ENCODE data around the gene SLC29A1.
"Not testable (repeated sequence)": the region's sequence is repeated elsewhere in the genome, so short reads cannot be mapped to it uniquely, and the experiment has no call there.

Gene SLC29A1

DNA sequence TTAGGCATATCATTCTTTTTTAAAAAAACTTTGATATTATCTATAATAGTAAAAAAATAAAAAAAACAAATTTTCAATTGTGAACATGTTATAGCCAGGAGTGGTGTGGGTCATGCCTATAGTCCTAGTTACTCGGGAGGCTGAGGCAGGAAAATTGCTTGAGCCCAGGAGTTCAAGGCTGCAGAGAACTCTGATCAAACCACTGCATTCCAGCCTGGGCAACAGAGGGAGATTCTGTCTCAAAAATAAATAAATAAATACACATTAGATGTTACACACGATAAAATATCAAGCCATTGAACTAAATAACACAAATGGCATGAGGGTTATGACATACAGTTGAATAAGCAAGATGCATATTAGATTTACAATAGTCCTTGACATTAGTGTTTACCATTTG lies 34.6 kb upstream of the SLC29A1 start:
- H3K4me1 Mint-ChIP-seq = peaks cover 12% of the 10 kb centered on the region
- no peaks in the 10 kb centered on the region for H3K9me3 Mint-ChIP-seq
- H3K4me3 Mint-ChIP-seq = no peak overlapping the region
- no peak overlapping the region for H3K27ac Mint-ChIP-seq
- H3K27me3 Mint-ChIP-seq = no peaks in the 10 kb centered on the region
- no peaks in the 10 kb centered on the region for H3K36me3 Mint-ChIP-seq

DNA sequence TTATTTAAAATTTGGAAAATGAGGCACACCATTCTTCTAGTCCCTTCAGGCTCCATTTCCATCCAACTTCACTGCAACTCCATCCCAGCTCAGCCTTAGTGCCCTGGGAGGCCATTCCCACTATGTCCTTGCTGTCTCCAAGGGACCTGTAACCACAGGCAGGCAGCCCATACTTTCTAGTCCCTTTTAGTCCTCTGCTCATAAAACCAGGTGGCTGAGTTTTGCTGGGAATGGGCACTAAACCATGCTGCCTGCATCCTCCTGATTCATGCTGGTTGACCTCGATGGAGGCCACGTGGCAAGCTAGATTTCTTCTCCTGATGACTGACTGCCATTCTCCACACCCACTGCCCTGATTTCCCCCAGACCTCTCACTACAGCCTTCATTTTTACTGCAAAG lies 34.1 kb upstream of the SLC29A1 start:
- no peak overlapping the region for H3K4me3 Mint-ChIP-seq
- H3K27ac Mint-ChIP-seq = no peak overlapping the region
- H3K27me3 Mint-ChIP-seq = no peaks in the 10 kb centered on the region
- no peaks in the 10 kb centered on the region for H3K36me3 Mint-ChIP-seq
- H3K4me1 Mint-ChIP-seq = peaks cover 12% of the 10 kb centered on the region
- no peaks in the 10 kb centered on the region for H3K9me3 Mint-ChIP-seq

DNA sequence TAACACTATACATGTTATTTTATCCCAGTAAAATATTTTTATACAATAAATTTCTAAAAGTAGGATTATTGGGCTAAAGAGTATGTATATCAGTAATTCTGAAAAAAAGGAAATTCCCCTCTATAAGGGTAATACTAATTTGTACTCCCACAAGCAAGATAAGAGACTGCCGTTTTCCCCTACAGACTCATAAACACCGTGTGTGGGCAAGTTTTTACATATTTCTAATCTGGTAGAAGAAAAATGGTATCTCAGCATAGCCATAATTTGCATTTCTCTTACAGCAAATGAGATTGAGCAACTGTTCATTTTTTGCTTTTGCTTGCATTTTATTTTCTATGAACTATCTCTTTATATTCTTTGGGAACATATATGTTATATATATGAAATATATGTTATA lies 32.7 kb upstream of the SLC29A1 start:
- Mint-ChIP-seq H3K4me1 (peaks cover 8% of the 10 kb centered on the region), H3K36me3 (no peaks in the 10 kb centered on the region), H3K9me3 (no peaks in the 10 kb centered on the region)

DNA sequence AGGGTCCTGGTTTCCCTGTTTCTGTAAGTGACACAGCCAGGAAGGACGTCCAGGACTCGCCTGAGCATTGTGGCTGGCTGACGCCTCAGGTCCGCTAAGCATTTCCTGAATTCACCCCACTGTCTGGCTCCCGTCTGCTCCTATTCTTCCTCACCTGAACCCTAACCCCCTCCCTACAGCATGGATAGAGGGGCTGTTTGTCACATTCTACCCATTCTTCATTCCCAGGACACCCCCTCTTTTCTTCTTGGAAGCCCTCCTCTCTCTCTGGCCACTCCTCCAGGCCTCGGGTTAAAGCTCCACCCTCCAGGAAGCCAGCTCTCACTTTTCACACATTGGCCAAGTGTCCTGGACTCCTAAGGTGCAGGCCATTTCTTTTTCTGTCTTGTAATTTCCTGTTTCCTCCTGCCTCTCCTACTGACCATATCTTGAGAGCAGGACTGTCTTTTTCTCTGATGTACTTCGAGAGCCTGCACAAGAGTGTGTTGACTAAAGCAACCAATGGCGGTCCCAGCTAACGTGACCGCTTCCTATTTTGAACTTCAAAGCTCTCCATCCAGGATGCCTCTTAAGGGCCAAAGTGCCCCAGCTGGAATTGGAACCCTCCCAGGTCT lies 30.9 kb upstream of the SLC29A1 start:
- no peaks in the 10 kb centered on the region for H3K9me3 Mint-ChIP-seq
- H3K4me1 Mint-ChIP-seq = no peaks in the 10 kb centered on the region
- H3K27me3 Mint-ChIP-seq = no peaks in the 10 kb centered on the region
- H3K36me3 Mint-ChIP-seq = no peaks in the 10 kb centered on the region
- no peak overlapping the region for H3K27ac Mint-ChIP-seq
- no peak overlapping the region for H3K4me3 Mint-ChIP-seq

More for the DNA sequence above, 32.7 kb upstream of the SLC29A1 start:
- Mint-ChIP-seq H3K27me3 (no peaks in the 10 kb centered on the region), H3K27ac (no peak overlapping the region), H3K4me3 (no peak overlapping the region)

DNA sequence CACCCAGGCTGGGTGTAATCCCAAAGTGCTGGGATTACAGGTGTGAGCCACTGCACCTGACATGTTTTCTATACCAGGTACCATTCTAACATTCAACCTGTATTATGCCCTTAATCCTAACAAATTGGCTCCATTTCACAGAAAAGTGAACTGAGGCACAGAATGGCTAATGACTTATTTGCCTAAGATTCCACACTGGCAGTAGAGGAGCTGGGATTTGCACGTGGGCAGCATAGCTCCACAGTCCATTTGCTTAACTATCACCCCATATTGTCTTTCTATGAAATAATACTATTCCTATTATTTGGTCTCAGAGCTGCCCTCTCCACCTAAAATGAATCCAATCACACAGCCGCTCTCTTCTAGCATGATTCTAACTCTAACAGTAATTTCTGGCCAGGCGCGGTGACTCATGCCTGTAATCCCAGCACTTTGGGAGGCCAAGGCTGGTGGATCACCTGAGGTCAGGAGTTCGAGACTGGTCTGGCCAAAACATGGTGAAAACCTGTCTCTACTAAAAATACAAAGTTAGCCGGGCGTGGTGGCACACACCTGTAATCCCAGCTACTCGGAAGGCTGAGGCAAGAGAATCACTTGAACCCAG lies 30.0 kb upstream of the SLC29A1 start:
- Mint-ChIP-seq H3K36me3 (no peaks in the 10 kb centered on the region), H3K4me3 (no peak overlapping the region), H3K27ac (no peak overlapping the region), H3K9me3 (no peaks in the 10 kb centered on the region), H3K27me3 (no peaks in the 10 kb centered on the region), H3K4me1 (no peaks in the 10 kb centered on the region)

DNA sequence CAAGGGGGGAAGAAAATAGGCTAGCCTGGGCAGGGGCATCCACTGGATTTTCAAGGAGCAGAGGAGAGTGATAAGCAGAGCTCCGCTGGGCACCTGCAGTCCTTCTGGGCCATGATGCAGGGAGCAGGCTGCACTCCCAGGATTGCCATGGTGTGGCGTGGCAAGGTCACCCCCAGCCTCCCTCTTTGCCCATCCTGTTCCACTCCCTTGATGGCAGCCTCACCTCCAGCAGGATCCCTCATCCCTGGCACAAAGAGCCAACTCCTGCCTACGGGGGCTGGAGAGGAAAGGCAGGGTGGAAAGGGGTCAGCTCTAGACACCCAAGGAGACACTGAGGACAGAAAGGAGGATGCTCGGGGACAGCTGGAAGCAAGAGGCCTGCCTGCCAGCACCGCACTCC lies 29.1 kb upstream of the SLC29A1 start:
- H3K27ac Mint-ChIP-seq = no peak overlapping the region
- H3K27me3 Mint-ChIP-seq = no peaks in the 10 kb centered on the region
- H3K36me3 Mint-ChIP-seq = no peaks in the 10 kb centered on the region
- H3K4me1 Mint-ChIP-seq = no peaks in the 10 kb centered on the region
- no peaks in the 10 kb centered on the region for H3K9me3 Mint-ChIP-seq
- H3K4me3 Mint-ChIP-seq = no peak overlapping the region

DNA sequence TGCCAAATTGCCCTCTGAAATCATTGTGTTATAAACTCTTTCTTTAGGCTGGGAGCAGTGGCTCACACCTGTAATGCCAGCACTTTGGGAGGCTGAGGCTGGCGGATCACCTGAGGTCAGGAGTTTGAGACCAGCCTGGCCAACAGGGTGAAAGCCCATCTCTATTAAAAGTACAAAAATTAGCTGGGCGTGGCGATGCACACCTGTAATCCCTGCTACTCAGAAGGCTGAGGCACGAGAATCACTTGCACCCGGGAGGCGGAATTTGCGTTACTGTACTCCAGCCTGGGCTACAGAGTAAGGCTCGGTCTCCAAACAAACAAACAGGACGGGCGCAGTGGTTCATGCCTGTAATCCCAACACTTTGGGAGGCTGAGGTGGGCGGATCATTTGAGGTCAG lies 27.0 kb upstream of the SLC29A1 start:
- not testable (repeated sequence) for H3K27ac Mint-ChIP-seq, H3K9me3 Mint-ChIP-seq, H3K27me3 Mint-ChIP-seq, H3K4me1 Mint-ChIP-seq, H3K4me3 Mint-ChIP-seq, H3K36me3 Mint-ChIP-seq

DNA sequence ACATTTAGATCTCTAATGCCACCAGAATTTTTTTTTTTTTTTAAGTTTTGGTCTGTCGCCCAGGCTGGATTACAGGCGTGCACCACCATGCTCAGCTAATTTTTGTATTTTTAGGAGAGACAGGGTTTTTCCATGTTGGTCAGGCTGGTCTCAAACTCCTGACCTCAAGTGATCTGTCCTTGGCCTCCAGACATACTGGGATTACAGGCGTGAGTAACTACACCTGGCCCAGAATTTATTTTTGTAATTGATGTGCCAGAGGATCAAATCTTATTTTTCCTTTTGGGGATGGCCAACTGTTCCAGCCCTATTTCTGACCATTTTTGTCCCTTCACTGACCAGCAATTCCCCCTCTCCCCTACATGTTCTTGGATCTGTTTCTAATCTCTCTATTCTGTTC lies 24.7 kb upstream of the SLC29A1 start:
- Mint-ChIP-seq H3K4me3 (no peak overlapping the region), H3K4me1 (no peaks in the 10 kb centered on the region), H3K9me3 (no peaks in the 10 kb centered on the region), H3K27ac (no peak overlapping the region), H3K36me3 (no peaks in the 10 kb centered on the region), H3K27me3 (no peaks in the 10 kb centered on the region)

DNA sequence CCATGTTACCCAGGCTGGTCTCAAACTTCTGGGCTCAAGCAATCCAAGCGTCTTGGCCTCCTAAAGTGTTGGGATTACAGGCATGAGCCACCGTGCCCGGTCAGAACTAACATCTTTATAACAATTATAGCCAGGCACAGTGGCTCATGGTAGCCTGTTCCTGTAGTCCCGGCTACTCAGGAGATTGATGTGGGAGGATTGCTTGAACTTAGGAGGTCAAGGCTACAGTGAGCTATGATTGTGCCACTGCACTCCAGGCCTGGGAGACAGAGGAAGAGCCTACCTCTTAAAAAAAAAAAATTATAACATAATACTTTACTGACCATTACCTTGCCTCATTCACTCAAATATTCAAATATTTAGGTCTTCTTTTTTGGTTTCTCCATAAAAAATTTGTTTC lies 23.5 kb upstream of the SLC29A1 start:
- no peak overlapping the region for H3K27ac Mint-ChIP-seq
- H3K27me3 Mint-ChIP-seq = no peaks in the 10 kb centered on the region
- H3K4me3 Mint-ChIP-seq = no peak overlapping the region
- H3K4me1 Mint-ChIP-seq = no peaks in the 10 kb centered on the region
- no peaks in the 10 kb centered on the region for H3K9me3 Mint-ChIP-seq
- no peaks in the 10 kb centered on the region for H3K36me3 Mint-ChIP-seq

DNA sequence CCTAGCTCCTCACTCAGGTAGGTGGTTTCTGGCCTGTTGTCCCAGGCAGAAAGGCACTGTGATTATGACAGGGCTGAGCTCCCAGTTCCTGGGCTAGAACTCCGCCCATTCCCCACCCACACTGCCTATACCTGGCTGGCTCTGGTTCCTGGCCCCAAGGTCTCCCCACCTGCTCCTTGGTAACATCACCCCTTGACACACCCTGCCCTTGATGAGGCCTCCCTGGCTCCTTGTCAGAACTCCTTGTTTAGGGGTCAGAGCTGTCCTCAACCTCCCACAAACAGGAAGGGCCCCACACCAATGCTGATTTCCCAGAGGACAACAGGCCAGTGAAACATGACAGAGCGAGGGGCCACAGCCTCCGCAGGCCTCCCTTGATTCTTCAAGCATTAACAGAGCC lies 22.2 kb upstream of the SLC29A1 start:
- no peaks in the 10 kb centered on the region for H3K27me3 Mint-ChIP-seq
- H3K36me3 Mint-ChIP-seq = no peaks in the 10 kb centered on the region
- H3K27ac Mint-ChIP-seq = no peak overlapping the region
- no peaks in the 10 kb centered on the region for H3K9me3 Mint-ChIP-seq
- H3K4me1 Mint-ChIP-seq = no peaks in the 10 kb centered on the region
- H3K4me3 Mint-ChIP-seq = no peak overlapping the region

DNA sequence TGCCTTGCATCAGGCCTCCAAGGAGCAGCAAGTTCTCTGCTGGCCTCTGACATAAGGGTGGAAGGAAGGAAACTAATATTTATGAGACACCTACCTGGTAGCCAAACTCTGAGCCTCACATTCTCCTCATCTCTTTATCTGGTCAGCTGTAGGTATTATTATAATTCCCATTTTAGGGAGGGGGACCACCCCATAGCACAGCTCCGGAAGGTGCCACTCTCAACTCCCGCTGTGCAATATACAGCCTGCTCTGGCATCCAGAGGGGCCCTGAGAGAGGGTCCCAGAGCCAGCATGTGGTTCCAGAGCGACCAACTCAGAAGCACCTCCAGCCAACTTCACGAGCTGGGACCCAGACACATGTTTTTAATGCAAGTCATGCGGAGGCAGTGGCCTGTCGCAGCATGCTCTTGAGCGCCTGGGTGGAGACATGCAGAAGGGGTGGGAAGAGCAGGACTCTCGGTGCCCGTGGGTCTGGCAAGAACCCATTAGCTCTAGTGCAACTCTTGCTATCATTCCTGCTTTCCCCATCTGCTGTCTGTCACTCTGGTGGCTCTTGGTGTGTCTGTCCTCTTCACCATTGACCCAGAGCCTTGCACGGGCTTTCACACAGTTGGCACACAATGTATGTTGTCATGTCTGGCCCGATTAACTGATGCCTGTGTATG lies 21.6 kb upstream of the SLC29A1 start:
- Mint-ChIP-seq H3K27me3 (no peaks in the 10 kb centered on the region), H3K36me3 (no peaks in the 10 kb centered on the region), H3K27ac (no peak overlapping the region), H3K9me3 (no peaks in the 10 kb centered on the region), H3K4me1 (no peaks in the 10 kb centered on the region), H3K4me3 (no peak overlapping the region)

DNA sequence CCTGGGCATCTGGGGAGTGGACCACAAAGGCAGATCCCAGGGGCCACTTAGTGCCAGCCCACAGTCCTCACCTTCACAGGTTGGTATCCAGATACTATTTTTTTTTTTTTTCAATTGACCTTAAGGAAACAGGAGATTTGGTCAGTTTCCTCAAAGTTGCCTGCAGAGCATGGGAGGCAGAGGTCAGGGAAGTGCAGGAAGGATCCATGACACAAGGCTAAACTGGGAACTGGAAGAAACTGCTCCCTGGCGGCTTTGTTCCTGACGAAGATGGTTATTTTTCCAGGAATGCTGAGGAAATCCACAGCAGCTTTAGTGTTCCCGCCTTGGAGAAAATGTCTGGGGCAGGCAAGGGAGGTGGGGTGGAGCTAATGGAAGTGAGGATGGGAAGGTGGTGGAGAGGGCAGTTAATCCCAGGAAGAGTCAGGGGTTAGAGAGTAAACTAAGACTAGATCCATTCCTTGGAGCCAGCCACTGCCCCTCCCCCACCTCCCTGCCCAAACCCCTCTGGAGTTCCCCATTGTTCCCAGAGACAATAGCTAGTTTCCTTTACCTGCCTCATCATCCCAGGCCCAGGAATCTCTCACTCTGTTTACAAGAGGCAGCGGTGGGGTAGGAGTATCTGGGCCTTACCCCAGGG lies 20.9 kb upstream of the SLC29A1 start:
- Mint-ChIP-seq H3K27ac (no peak overlapping the region), H3K4me1 (no peaks in the 10 kb centered on the region), H3K9me3 (no peaks in the 10 kb centered on the region), H3K27me3 (no peaks in the 10 kb centered on the region), H3K36me3 (no peaks in the 10 kb centered on the region), H3K4me3 (no peak overlapping the region)

DNA sequence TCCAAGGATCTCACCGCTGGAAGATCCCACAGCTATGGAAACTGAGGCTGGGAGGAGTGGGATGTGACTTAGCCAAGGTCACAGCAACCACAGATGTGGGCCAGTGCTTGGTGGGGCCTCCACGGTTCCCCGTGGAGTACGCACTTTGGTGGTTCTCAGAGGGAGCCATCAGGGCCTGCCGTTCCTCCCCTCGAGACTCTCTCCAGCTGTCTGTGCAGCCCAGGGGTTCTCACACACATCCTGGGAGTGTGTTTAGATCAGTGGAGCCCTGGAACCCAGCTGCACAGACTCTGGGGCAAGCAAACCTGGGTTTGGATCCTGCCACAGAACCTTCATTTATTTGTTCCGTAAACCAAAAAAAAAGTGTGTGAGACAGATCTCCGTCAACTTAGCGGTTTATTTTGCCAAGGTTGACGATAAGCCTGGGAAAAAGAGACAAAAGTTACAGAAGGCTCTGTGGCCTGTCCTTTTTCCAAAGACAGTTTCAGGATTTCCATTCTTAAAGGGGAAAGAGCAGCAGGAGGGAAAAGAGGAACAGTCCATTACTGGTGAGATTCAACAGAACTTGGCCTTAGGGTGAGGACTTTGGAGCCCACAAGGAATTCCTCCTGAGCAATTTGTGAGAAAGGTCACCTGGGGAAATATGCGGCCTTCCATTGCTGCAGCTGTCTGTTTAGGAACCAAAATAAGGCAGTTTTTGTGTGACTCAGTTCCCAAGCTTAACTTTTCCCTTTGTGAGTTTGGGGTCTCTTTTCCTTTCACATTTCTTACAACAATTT lies 20.2 kb upstream of the SLC29A1 start:
- H3K27ac Mint-ChIP-seq = no peak overlapping the region
- no peaks in the 10 kb centered on the region for H3K9me3 Mint-ChIP-seq
- no peak overlapping the region for H3K4me3 Mint-ChIP-seq
- H3K4me1 Mint-ChIP-seq = no peaks in the 10 kb centered on the region
- no peaks in the 10 kb centered on the region for H3K36me3 Mint-ChIP-seq
- no peaks in the 10 kb centered on the region for H3K27me3 Mint-ChIP-seq

DNA sequence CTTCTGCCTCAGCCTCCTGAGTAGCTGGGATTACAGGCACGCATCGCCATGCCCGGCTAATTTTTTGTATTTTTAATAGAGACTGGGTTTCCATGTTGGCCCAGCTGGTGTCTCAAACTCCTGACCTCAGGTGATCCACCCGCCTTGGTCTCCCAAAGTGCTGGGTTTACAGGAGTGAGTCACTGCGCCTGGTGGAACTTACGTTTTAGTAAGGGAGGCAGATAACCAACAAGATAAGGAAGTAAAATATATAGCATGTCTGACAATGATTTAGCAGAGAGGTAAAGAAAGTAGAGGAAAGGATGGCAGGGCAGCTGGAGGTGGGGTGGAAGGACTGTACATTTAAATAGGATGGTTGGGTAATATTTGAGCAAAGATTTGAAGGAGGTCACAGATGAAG lies 19.4 kb upstream of the SLC29A1 start:
- H3K4me3 Mint-ChIP-seq = no peak overlapping the region
- H3K36me3 Mint-ChIP-seq = no peaks in the 10 kb centered on the region
- H3K9me3 Mint-ChIP-seq = no peaks in the 10 kb centered on the region
- no peaks in the 10 kb centered on the region for H3K27me3 Mint-ChIP-seq
- H3K4me1 Mint-ChIP-seq = no peaks in the 10 kb centered on the region
- no peak overlapping the region for H3K27ac Mint-ChIP-seq

DNA sequence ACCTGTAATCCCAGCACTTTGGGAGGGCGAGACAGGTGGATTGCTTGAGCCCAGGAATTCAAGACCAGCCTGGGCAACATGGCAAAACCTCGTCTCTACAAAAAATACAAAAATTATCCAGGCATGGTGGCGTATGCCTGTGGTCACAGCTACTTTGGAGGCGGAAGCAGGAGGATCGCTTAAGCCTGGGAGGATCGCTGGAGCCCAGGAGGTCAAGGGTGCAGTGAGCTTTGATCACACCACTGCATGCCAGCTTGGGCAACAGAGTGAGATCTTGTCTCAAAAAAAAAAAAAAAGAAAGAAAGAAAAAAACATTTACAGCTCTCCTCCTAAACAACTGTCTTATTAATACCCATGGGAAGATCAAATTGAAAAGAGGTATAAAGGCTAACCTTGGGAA lies 15.4 kb upstream of the SLC29A1 start:
- Mint-ChIP-seq H3K27ac (no peak overlapping the region), H3K9me3 (no peaks in the 10 kb centered on the region), H3K27me3 (no peaks in the 10 kb centered on the region), H3K36me3 (no peaks in the 10 kb centered on the region), H3K4me3 (no peak overlapping the region), H3K4me1 (no peaks in the 10 kb centered on the region)

DNA sequence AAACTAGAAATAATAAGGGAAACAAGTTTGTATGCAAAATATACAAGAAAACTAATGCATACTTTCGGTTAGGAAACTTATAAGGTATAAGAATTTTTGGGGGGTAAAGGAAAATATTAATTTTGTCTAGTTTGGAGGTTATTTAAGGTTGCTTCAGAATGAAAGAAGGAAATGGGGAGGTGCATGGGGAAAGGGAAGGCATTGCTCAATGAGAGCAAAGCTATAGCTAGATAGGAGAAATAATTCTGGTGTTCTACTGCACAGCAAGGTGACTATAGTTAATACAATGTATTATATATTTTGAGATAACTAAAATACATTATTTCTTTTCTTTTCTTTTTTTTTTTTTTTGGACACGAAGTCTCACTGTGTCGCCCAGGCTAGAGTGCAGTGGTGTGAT lies 12.1 kb upstream of the SLC29A1 start:
- no peaks in the 10 kb centered on the region for H3K9me3 Mint-ChIP-seq
- H3K36me3 Mint-ChIP-seq = no peaks in the 10 kb centered on the region
- H3K4me3 Mint-ChIP-seq = no peak overlapping the region
- H3K4me1 Mint-ChIP-seq = no peaks in the 10 kb centered on the region
- no peak overlapping the region for H3K27ac Mint-ChIP-seq
- no peaks in the 10 kb centered on the region for H3K27me3 Mint-ChIP-seq
